HEK293 (cell line): ENCODE measurements around the gene GALNS.
"Not testable (repeated sequence)": the region's sequence is repeated elsewhere in the genome, so short reads cannot be mapped to it uniquely, and the experiment has no call there.

Experiments used
- CTCF ChIA-PET: fragments of 350-600 bp; formaldehyde crosslinking; extraction: SDS; loops from one replicate; lab custom pipeline; 2021; ENCODE audit warnings: antibody characterized with exemption; lab: Yijun Ruan, JAX
- POLR2A ChIA-PET: fragments of 300-600 bp; formaldehyde crosslinking; extraction: SDS; loops from one replicate; lab custom pipeline; 2020; ENCODE audit warnings: antibody characterized with exemption, inconsistent platforms; lab: Yijun Ruan, JAX
- H3K27ac ChIP-seq: fragments of 200-500 bp; sonication (Bioruptor generic); 2 replicates; pipeline ENCODE4 v1.5.1; 2014; ENCODE audit warnings: low read depth, low read length, control low read depth, inconsistent platforms; ENCODE audit errors: extremely low read depth
- H3K36me3 ChIP-seq, 2 experiments: fragments of 200-500 bp in 1 of 2; sonication (Bioruptor generic) in 1 of 2; 1 replicate in 1 of 2; 2 replicates in 1 of 2; pipeline ENCODE4 v1.5.1; 2014 to 2017; ENCODE audit warnings: inconsistent platforms in 2 of 2, low read length in 2 of 2; ENCODE audit not compliant: control insufficient read depth in 2 of 2, insufficient read depth in 1 of 2
- H3K4me1 ChIP-seq: fragments of 200-500 bp; sonication (Bioruptor generic); 2 replicates; pipeline ENCODE4 v1.5.1; 2014; ENCODE audit warnings: mild to moderate bottlenecking, low read length, inconsistent platforms; ENCODE audit not compliant: control insufficient read depth, insufficient read depth
- H3K4me3 ChIP-seq: 2 replicates; pipeline ENCODE4 v1.5.1; 2011; ENCODE audit warnings: low read depth, mild to moderate bottlenecking, control low read depth, low read length, moderate library complexity
- H3K9me3 ChIP-seq: fragments of 200-500 bp; sonication (Bioruptor generic); 2 replicates; pipeline ENCODE4 v1.5.1; 2014; ENCODE audit warnings: low read depth, low read length, inconsistent platforms; ENCODE audit not compliant: control insufficient read depth, insufficient read depth
- HOXC10 ChIP-seq: sonication (generic); formaldehyde crosslinking; IDR thresholded peaks from 2 replicates; pipeline ENCODE4 v1.8.1; 2023; ENCODE audit warnings: mild to moderate bottlenecking, missing genetic modification reagents
- KLF9 ChIP-seq: fragments of 450-650 bp; formaldehyde crosslinking; IDR thresholded peaks from 2 replicates; pipeline ENCODE4 v1.5.1; 2016; ENCODE audit warnings: missing biosample characterization, missing genetic modification characterization, low read depth
- MEIS1 ChIP-seq: sonication (generic); formaldehyde crosslinking; IDR thresholded peaks from 2 replicates; pipeline ENCODE4 v1.8.1; 2022; ENCODE audit warnings: missing genetic modification reagents, mild to moderate bottlenecking, borderline replicate concordance
- SCRT2 ChIP-seq: fragments of 450-650 bp; formaldehyde crosslinking; IDR thresholded peaks from 2 replicates; pipeline ENCODE4 v1.5.1; 2016; ENCODE audit warnings: missing biosample characterization, missing genetic modification characterization
- ZBTB20 ChIP-seq: fragments of 450-650 bp; formaldehyde crosslinking; IDR thresholded peaks from 2 replicates; pipeline ENCODE4 v1.5.1; 2016; ENCODE audit warnings: missing biosample characterization, missing genetic modification characterization
- ZEB2 ChIP-seq: fragments of 450-650 bp; formaldehyde crosslinking; IDR thresholded peaks from 2 replicates; pipeline ENCODE4 v1.5.1; 2016; ENCODE audit warnings: missing biosample characterization, missing genetic modification characterization
- ZFP69B ChIP-seq: fragments of 450-650 bp; formaldehyde crosslinking; IDR thresholded peaks from 2 replicates; pipeline ENCODE4 v1.5.1; 2016; ENCODE audit warnings: missing biosample characterization, missing genetic modification characterization
- ZNF155 ChIP-seq: fragments of 450-650 bp; formaldehyde crosslinking; IDR thresholded peaks from 2 replicates; pipeline ENCODE4 v1.5.1; 2016; ENCODE audit warnings: missing biosample characterization, missing genetic modification characterization
- ZNF211 ChIP-seq: fragments of 450-650 bp; formaldehyde crosslinking; IDR thresholded peaks from 2 replicates; pipeline ENCODE4 v1.5.1; 2016; ENCODE audit warnings: low read depth, missing biosample characterization, missing genetic modification characterization
- ZNF223 ChIP-seq: fragments of 450-650 bp; formaldehyde crosslinking; IDR thresholded peaks from 2 replicates; pipeline ENCODE4 v1.5.1; 2016; ENCODE audit warnings: missing biosample characterization, missing genetic modification characterization
- ZNF239 ChIP-seq: fragments of 450-650 bp; formaldehyde crosslinking; IDR thresholded peaks from 2 replicates; pipeline ENCODE4 v1.5.1; 2016; ENCODE audit warnings: missing biosample characterization, missing genetic modification characterization
- ZNF37A ChIP-seq: fragments of 450-650 bp; IDR thresholded peaks from 2 replicates; pipeline ENCODE4 v1.5.1; 2018; ENCODE audit warnings: missing biosample characterization, missing genetic modification characterization
- ZNF426 ChIP-seq: fragments of 450-650 bp; formaldehyde crosslinking; IDR thresholded peaks from 2 replicates; pipeline ENCODE4 v1.5.1; 2017; ENCODE audit warnings: missing biosample characterization, missing genetic modification characterization, mild to moderate bottlenecking, inconsistent platforms, moderate library complexity
- ZNF558 ChIP-seq: fragments of 450-650 bp; formaldehyde crosslinking; IDR thresholded peaks from 2 replicates; pipeline ENCODE4 v1.5.1; 2016; ENCODE audit warnings: missing biosample characterization, missing genetic modification characterization
- ZNF658 ChIP-seq: fragments of 450-650 bp; formaldehyde crosslinking; IDR thresholded peaks from 2 replicates; pipeline ENCODE4; 2016; ENCODE audit warnings: missing biosample characterization, missing genetic modification characterization
- ZNF837 ChIP-seq: fragments of 450-650 bp; formaldehyde crosslinking; IDR thresholded peaks from 2 replicates; pipeline ENCODE4 v1.5.1; 2016; ENCODE audit warnings: missing biosample characterization, missing genetic modification characterization
- TF ChIP-seq, protein P1 (sequence below): fragments of 450-650 bp; formaldehyde crosslinking; optimal IDR thresholded peaks from 2 replicates; pipeline ENCODE3; 2016; ENCODE audit warnings: missing biosample characterization, mild to moderate bottlenecking, missing genetic modification characterization
- TF ChIP-seq, protein P2 (sequence below): fragments of 450-650 bp; formaldehyde crosslinking; IDR thresholded peaks from 2 replicates; pipeline ENCODE4 v1.5.1; 2016; ENCODE audit warnings: missing biosample characterization, missing genetic modification characterization
- TF ChIP-seq, protein P3 (sequence below): fragments of 450-650 bp; formaldehyde crosslinking; IDR thresholded peaks from 2 replicates; pipeline ENCODE4 v1.5.1; 2016; ENCODE audit warnings: missing biosample characterization, missing genetic modification characterization
- TF ChIP-seq, protein P4 (sequence below): fragments of 450-650 bp; formaldehyde crosslinking; IDR thresholded peaks from 2 replicates; pipeline ENCODE4 v1.5.1; 2017; ENCODE audit warnings: missing biosample characterization, missing genetic modification characterization

The GALNS gene

DNA sequence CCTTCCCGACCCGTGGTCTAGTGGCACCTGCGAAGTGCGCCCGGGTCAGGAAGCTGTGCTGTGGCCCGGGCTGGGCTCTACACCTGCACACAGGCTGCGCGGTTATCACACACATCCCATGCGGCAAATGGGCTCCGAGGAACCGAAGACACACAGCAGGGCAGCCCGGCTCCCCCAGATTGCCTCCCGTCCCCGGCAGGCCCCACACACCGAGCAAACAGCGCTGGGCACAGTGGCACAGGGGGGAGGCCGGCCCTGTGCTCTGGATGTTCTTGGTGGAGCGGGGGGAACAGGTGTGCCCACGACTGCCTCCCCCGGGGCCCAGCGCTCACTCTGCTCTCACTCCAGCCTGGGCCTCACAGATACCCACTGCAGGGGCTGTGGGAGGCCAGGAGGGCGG lies 38.6 kb upstream of the GALNS start (continued):
- TF ChIP-seq, protein P1, sequence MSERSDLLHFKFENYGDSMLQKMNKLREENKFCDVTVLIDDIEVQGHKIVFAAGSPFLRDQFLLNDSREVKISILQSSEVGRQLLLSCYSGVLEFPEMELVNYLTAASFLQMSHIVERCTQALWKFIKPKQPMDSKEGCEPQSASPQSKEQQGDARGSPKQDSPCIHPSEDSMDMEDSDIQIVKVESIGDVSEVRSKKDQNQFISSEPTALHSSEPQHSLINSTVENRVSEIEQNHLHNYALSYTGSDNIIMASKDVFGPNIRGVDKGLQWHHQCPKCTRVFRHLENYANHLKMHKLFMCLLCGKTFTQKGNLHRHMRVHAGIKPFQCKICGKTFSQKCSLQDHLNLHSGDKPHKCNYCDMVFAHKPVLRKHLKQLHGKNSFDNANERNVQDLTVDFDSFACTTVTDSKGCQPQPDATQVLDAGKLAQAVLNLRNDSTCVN (tag by site-specific recombination) = no peak
- TF ChIP-seq HOXC10 (no peak), ZNF211 (no peak), ZFP69B (tag by site-specific recombination) (no peak), ZNF558 (tag by site-specific recombination) (no peak)
- TF ChIP-seq, protein P2, sequence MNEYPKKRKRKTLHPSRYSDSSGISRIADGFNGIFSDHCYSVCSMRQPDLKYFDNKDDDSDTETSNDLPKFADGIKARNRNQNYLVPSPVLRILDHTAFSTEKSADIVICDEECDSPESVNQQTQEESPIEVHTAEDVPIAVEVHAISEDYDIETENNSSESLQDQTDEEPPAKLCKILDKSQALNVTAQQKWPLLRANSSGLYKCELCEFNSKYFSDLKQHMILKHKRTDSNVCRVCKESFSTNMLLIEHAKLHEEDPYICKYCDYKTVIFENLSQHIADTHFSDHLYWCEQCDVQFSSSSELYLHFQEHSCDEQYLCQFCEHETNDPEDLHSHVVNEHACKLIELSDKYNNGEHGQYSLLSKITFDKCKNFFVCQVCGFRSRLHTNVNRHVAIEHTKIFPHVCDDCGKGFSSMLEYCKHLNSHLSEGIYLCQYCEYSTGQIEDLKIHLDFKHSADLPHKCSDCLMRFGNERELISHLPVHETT = no peak
- TF ChIP-seq, all 188 proteins: peak for 0

DNA sequence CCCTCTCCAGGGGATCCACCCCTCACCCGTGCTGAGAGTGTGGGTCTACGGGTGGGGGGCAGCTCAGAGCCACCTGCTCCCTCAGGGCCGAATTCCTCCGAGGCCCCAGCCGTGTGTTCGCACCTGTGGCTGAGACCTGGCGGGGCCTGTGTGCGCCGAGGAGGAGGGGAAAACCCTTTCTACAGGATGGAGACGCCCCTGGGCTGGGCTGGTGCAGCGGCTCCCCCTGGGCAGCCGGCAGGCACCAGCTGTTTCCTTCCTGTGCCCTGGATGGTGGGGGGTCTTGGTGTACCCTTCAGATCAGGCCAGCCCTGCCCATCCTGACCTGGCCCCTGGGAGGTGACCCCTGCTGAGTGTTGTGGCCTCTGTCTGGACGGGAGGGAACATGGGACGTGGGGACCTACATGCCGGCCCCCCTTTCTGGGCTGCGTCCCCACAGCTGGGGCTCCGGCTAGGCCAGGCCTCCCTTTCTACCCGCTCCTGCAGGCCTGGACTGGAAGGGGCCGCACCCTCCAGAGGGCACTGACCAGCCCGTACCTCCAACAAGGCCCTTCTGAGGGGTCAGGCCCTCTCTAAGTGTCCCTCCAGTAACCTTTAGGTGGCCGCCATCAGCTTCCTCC lies 38.0 kb upstream of the GALNS start:
- no peaks in the 10 kb centered on the region for H3K9me3 ChIP-seq
- no peak overlapping the region for H3K4me3 ChIP-seq
- H3K4me1 ChIP-seq = no peaks in the 10 kb centered on the region
- POLR2A ChIA-PET = no interaction called here
- CTCF ChIA-PET = no interaction called here
- no peak overlapping the region for H3K27ac ChIP-seq
- H3K36me3 ChIP-seq = no peaks in the 10 kb centered on the region
- TF ChIP-seq ZNF837 (tag by site-specific recombination) = no peak
- TF ChIP-seq ZNF37A (tag by site-specific recombination) = no peak
- TF ChIP-seq ZNF658 (tag by site-specific recombination) = no peak
- TF ChIP-seq ZNF426 (tag by site-specific recombination) = no peak
- TF ChIP-seq KLF9 (tag by site-specific recombination) = no peak
- TF ChIP-seq ZNF155 (tag by site-specific recombination) = no peak
- TF ChIP-seq MEIS1 (CRISPR knock-in tag) = no peak
- TF ChIP-seq, protein P3, sequence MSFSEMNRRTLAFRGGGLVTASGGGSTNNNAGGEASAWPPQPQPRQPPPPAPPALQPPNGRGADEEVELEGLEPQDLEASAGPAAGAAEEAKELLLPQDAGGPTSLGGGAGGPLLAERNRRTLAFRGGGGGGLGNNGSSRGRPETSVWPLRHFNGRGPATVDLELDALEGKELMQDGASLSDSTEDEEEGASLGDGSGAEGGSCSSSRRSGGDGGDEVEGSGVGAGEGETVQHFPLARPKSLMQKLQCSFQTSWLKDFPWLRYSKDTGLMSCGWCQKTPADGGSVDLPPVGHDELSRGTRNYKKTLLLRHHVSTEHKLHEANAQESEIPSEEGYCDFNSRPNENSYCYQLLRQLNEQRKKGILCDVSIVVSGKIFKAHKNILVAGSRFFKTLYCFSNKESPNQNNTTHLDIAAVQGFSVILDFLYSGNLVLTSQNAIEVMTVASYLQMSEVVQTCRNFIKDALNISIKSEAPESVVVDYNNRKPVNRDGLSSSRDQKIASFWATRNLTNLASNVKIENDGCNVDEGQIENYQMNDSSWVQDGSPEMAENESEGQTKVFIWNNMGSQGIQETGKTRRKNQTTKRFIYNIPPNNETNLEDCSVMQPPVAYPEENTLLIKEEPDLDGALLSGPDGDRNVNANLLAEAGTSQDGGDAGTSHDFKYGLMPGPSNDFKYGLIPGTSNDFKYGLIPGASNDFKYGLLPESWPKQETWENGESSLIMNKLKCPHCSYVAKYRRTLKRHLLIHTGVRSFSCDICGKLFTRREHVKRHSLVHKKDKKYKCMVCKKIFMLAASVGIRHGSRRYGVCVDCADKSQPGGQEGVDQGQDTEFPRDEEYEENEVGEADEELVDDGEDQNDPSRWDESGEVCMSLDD = no peak
- TF ChIP-seq ZNF239 (tag by site-specific recombination) = no peak
- no peak for TF ChIP-seq SCRT2 (tag by site-specific recombination)
- TF ChIP-seq ZBTB20 (tag by site-specific recombination) = no peak
- no peak for TF ChIP-seq ZEB2
- TF ChIP-seq ZNF223 = no peak

DNA sequence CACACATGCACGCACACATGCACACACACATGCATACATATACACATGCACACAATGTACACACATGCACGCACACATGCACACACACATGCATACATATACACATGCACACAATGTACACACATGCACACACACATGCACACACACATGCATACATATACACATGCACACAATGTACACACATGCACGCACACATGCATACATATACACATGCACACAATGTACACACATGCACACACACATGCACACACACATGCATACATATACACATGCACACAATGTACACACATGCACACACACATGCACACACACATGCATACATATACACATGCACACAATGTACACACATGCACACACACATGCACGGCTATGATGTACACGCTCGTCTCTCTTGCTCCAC lies 37.5 kb upstream of the GALNS start:
- H3K27ac ChIP-seq, H3K9me3 ChIP-seq, CTCF ChIA-PET, H3K4me1 ChIP-seq, H3K36me3 ChIP-seq, POLR2A ChIA-PET, H3K4me3 ChIP-seq: not testable (repeated sequence)
- TF ChIP-seq, protein P1 (tag by site-specific recombination) = peak; percentile 12
- TF ChIP-seq, protein P4, sequence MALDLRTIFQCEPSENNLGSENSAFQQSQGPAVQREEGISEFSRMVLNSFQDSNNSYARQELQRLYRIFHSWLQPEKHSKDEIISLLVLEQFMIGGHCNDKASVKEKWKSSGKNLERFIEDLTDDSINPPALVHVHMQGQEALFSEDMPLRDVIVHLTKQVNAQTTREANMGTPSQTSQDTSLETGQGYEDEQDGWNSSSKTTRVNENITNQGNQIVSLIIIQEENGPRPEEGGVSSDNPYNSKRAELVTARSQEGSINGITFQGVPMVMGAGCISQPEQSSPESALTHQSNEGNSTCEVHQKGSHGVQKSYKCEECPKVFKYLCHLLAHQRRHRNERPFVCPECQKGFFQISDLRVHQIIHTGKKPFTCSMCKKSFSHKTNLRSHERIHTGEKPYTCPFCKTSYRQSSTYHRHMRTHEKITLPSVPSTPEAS = peak; percentile 78
